ENCODE results near the gene CIRBP.

CIRBP gene

GRCh38 chr19:1322198-1322981 is 53.3 kb downstream of the CIRBP start:
- H4K20me1 ChIP-seq (ENCODE audit: insufficient read depth), result no peaks in the 10 kb centered on the region
- no peaks in the 10 kb centered on the region for H3K36me3 ChIP-seq (ENCODE audit: insufficient read depth)
- H2AFZ ChIP-seq (ENCODE audit: low read depth), result no peak overlapping the region
- no peaks in the 10 kb centered on the region for H3K79me2 ChIP-seq (ENCODE audit: insufficient read depth, low read depth)
- no peak overlapping the region for H3K27ac ChIP-seq
- H3K4me3 ChIP-seq (IDR thresholded peaks at IDR 0.05; ENCODE audit: insufficient read depth, low read depth, low read length), result no peak overlapping the region
- no peak overlapping the region for H3K4me2 ChIP-seq
- H3K4me1 ChIP-seq (ENCODE audit: low read depth, poor library complexity, severe bottlenecking), result peaks cover 5% of the 10 kb centered on the region
- H3K27me3 ChIP-seq (ENCODE audit: insufficient read depth, low read depth), result peaks cover 70% of the 10 kb centered on the region
- TF ChIP-seq CTCF (conservative IDR thresholded peaks at IDR 0.05; ENCODE audit: low read depth, low read length), result no peak
- no peak overlapping the region for H3K9ac ChIP-seq

- Histone ChIP-seq H3K4me3 (IDR thresholded peaks at IDR 0.05; ENCODE audit: insufficient read depth, low read depth, low read length) (no peak overlapping the region), H3K79me2 (ENCODE audit: insufficient read depth, low read depth) (no peaks in the 10 kb centered on the region), H3K4me2 (no peak overlapping the region), H3K27me3 (ENCODE audit: insufficient read depth, low read depth) (peaks cover 52% of the 10 kb centered on the region), H3K27ac (no peak overlapping the region), H3K9ac (no peak overlapping the region), H2AFZ (ENCODE audit: low read depth) (no peak overlapping the region), H3K4me1 (ENCODE audit: low read depth, poor library complexity, severe bottlenecking) (peaks cover 9% of the 10 kb centered on the region), H4K20me1 (ENCODE audit: insufficient read depth) (no peaks in the 10 kb centered on the region), H3K36me3 (ENCODE audit: insufficient read depth) (no peaks in the 10 kb centered on the region)
- no peak for TF ChIP-seq CTCF (conservative IDR thresholded peaks at IDR 0.05; ENCODE audit: low read depth, low read length)
These were observed 55.2 kb downstream of the CIRBP start for GRCh38 chr19:1324249-1324805.

All from KMS-11 (cell line).